ENCODE data around the gene RORB.

RORB gene

GRCh38 chr9:74728176-74728575, 231.0 kb downstream of the RORB start:
- no peak for TF ChIP-seq CTCF (IDR thresholded peaks at IDR 0.05; ENCODE audit: low read depth, low read length)
- no peak overlapping the region for H3K4me3 ChIP-seq (ENCODE audit: low read depth, low read length)

- no peak overlapping the region for H3K4me3 ChIP-seq (ENCODE audit: low read depth, low read length)
- TF ChIP-seq CTCF (IDR thresholded peaks at IDR 0.05; ENCODE audit: low read depth, low read length): no peak
Measured at GRCh38 chr9:74729136-74729695, 232.1 kb downstream of the RORB start.

GRCh38 chr9:74735761-74736160, 238.6 kb downstream of the RORB start:
- no peak overlapping the region for H3K4me3 ChIP-seq (ENCODE audit: low read depth, low read length)
- TF ChIP-seq CTCF (IDR thresholded peaks at IDR 0.05; ENCODE audit: low read depth, low read length): no peak

GRCh38 chr9:74736646-74737045, 239.5 kb downstream of the RORB start:
- no peak for TF ChIP-seq CTCF (IDR thresholded peaks at IDR 0.05; ENCODE audit: low read depth, low read length)
- no peak overlapping the region for H3K4me3 ChIP-seq (ENCODE audit: low read depth, low read length)

- no peak for TF ChIP-seq CTCF (IDR thresholded peaks at IDR 0.05; ENCODE audit: low read depth, low read length)
Measured at GRCh38 chr9:74742191-74742790, 245.2 kb downstream of the RORB start.

More at GRCh38 chr9:74742191-74742790, 245.2 kb downstream of the RORB start:
- H3K4me3 ChIP-seq (ENCODE audit: low read depth, low read length): no peak overlapping the region

All from WI38 (cell line).